Liver (tissue), 9 donors: ENCODE data around the gene PSMC3. TPM values are rescaled to one million over a fixed set of nuclear protein-coding genes. Genes with fewer than 3 reads are reported as not detected.

Experiments used
- DNase-seq: peaks from one replicate; pipeline ENCODE4 v3.0.0-alpha.2; 2017; ENCODE audit warnings: low spot score
- H3K27ac ChIP-seq, 2 donors: one replicate each; pipeline ENCODE4 v1.7.0; 2013; ENCODE audit warnings: inconsistent platforms in 2 of 2, low read length in 2 of 2, control low read depth in 1 of 2, low read depth in 1 of 2, mild to moderate bottlenecking in 1 of 2
- H3K27me3 ChIP-seq, 4 donors: one replicate each; pipeline versions ENCODE4 v1.6.1 to v1.7.0; 2013; ENCODE audit warnings: low read length in 3 of 4, inconsistent platforms in 1 of 4, mild to moderate bottlenecking in 1 of 4, moderate library complexity in 1 of 4; ENCODE audit not compliant: control insufficient read depth in 4 of 4, insufficient read depth in 4 of 4
- H3K36me3 ChIP-seq, 4 donors: one replicate each; pipeline versions ENCODE4 v1.6.1 to v1.7.0; 2013; ENCODE audit warnings: low read length in 3 of 4, mild to moderate bottlenecking in 3 of 4, low read depth in 1 of 4, moderate library complexity in 1 of 4; ENCODE audit not compliant: control insufficient read depth in 4 of 4, insufficient read depth in 3 of 4
- H3K4me1 ChIP-seq, 4 donors: one replicate each; pipeline versions ENCODE4 v1.6.1 to v1.7.0; 2013; ENCODE audit warnings: low read length in 3 of 4, mild to moderate bottlenecking in 3 of 4, moderate library complexity in 1 of 4; ENCODE audit not compliant: control insufficient read depth in 4 of 4, insufficient read depth in 4 of 4
- H3K4me3 ChIP-seq, 3 donors: one replicate each; pipeline versions ENCODE4 v1.6.1 to v1.7.0; 2013; ENCODE audit warnings: low read length in 3 of 3, control low read depth in 1 of 3, low read depth in 1 of 3, mild to moderate bottlenecking in 1 of 3
- H3K9ac ChIP-seq, 2 donors: one replicate each; pipeline ENCODE4 v1.7.0; 2013; ENCODE audit warnings: low read length in 2 of 2, mild to moderate bottlenecking in 2 of 2, moderate library complexity in 2 of 2, control low read depth in 1 of 2, low read depth in 1 of 2
- H3K9me3 ChIP-seq, 4 donors: one replicate each; pipeline versions ENCODE4 v1.6.1 to v1.7.0; 2013; ENCODE audit warnings: low read length in 3 of 4; ENCODE audit not compliant: control insufficient read depth in 4 of 4
- EGR1 ChIP-seq, 2 donors: IDR thresholded peaks; 2 replicates each; pipeline ENCODE4 v1.6.1; 2016 to 2018; ENCODE audit warnings: antibody characterized with exemption in 2 of 2, low read depth in 2 of 2
- FOXA1 ChIP-seq: IDR thresholded peaks from 2 replicates; pipeline ENCODE4 v1.6.1; 2016; ENCODE audit warnings: antibody characterized with exemption
- FOXA2 ChIP-seq: IDR thresholded peaks from 2 replicates; pipeline ENCODE4 v1.6.1; 2016; ENCODE audit warnings: antibody characterized with exemption
- GABPA ChIP-seq, 2 donors: IDR thresholded peaks in 1 of 2; conservative IDR thresholded peaks in 1 of 2; 2 replicates each; pipeline ENCODE4 v1.6.1; 2016; ENCODE audit warnings: antibody characterized with exemption in 2 of 2, mild to moderate bottlenecking in 1 of 2, moderate library complexity in 1 of 2
- HNF4A ChIP-seq, 2 donors: conservative IDR thresholded peaks; 2 replicates each; pipeline ENCODE4 v1.6.1; 2016; ENCODE audit warnings: antibody characterized with exemption in 2 of 2, mild to moderate bottlenecking in 2 of 2
- HNF4G ChIP-seq: IDR thresholded peaks from 2 replicates; pipeline ENCODE4 v1.6.1; 2016; ENCODE audit warnings: antibody characterized with exemption
- JUND ChIP-seq, 2 donors: IDR thresholded peaks; 2 replicates each; pipeline ENCODE4 v1.6.1; 2016; ENCODE audit warnings: antibody characterized with exemption in 2 of 2
- NR2F2 ChIP-seq: IDR thresholded peaks from 2 replicates; pipeline ENCODE4 v1.6.1; 2016; ENCODE audit warnings: antibody characterized with exemption
- RAD21 ChIP-seq, 2 donors: IDR thresholded peaks; 2 replicates each; pipeline ENCODE4 v1.6.1; 2016; ENCODE audit warnings: antibody characterized with exemption in 2 of 2, mild to moderate bottlenecking in 2 of 2
- RXRA ChIP-seq, 2 donors: IDR thresholded peaks; 2 replicates each; pipeline ENCODE4 v1.6.1; 2017 to 2018; ENCODE audit warnings: antibody characterized with exemption in 2 of 2, mild to moderate bottlenecking in 1 of 2
- SP1 ChIP-seq: IDR thresholded peaks from 2 replicates; pipeline ENCODE4 v1.6.1; 2018; ENCODE audit warnings: antibody characterized with exemption, mild to moderate bottlenecking
- TAF1 ChIP-seq: conservative IDR thresholded peaks from 2 replicates; pipeline ENCODE4 v1.6.1; 2016; ENCODE audit warnings: antibody characterized with exemption, mild to moderate bottlenecking
- YY1 ChIP-seq: IDR thresholded peaks from 2 replicates; pipeline ENCODE4 v1.6.1; 2016; ENCODE audit warnings: antibody characterized with exemption, mild to moderate bottlenecking
- WGBS: extraction: QIAGEN DNeasy Blood & Tissue Kit; methylation state at CpG from one replicate; pipeline ENCODE4 v1.1.7; 2013; 5-methylcytosine and 5-hydroxymethylcytosine counted together
- polyA plus RNA-seq, 2 donors: library from polyadenylated mRNA; stranded (reverse) in 1 of 2; unstranded in 1 of 2; fragments of 200-250 nt in 1 of 2; fragments of >200 nt in 1 of 2; fragmentation: Nextera tagmentation in 1 of 2; extraction: Ambion mirVana in 1 of 2; gene quantifications; one replicate each; pipeline versions ENCODE4 v1.2.1 to v1.2.3, GENCODE V29; 2013 to 2015
- total RNA-seq, 2 donors: library from RNA; depleted of rRNA; stranded (reverse); fragments of >200 nt; gene quantifications; one replicate each; pipeline ENCODE4 v1.2.3, GENCODE V29; 2014
- TF ChIP-seq, protein P1 (sequence below): fragments of 150-350 bp; IDR thresholded peaks from 2 replicates; pipeline ENCODE4 v1.5.1; 2017; ENCODE audit warnings: improper control_type of control experiment, low read depth, low read length; ENCODE audit not compliant: missing input control
- TF ChIP-seq, protein P2 (sequence below): IDR thresholded peaks from 2 replicates; pipeline ENCODE4 v1.6.1; 2016; ENCODE audit warnings: antibody characterized with exemption
- TF ChIP-seq, protein P3 (sequence below): IDR thresholded peaks from 2 replicates; pipeline ENCODE4 v1.6.1; 2016; ENCODE audit warnings: antibody characterized with exemption, mild to moderate bottlenecking
- TF ChIP-seq, protein P4 (sequence below): IDR thresholded peaks from 2 replicates; pipeline ENCODE4 v1.6.1; 2016; ENCODE audit warnings: antibody characterized with exemption
- TF ChIP-seq, protein P5 (sequence below): IDR thresholded peaks from 2 replicates; pipeline ENCODE4 v1.6.1; 2016; ENCODE audit warnings: antibody characterized with exemption
- donor health status: healthy.
- donor health status: healthy.
- donor health status: healthy.
- donor health status: healthy.
- donor health status: healthy.

The PSMC3 gene
- total and polyA plus RNA-seq, 4 donors, result 58.0 to 110 (median 103) TPM

DNA sequence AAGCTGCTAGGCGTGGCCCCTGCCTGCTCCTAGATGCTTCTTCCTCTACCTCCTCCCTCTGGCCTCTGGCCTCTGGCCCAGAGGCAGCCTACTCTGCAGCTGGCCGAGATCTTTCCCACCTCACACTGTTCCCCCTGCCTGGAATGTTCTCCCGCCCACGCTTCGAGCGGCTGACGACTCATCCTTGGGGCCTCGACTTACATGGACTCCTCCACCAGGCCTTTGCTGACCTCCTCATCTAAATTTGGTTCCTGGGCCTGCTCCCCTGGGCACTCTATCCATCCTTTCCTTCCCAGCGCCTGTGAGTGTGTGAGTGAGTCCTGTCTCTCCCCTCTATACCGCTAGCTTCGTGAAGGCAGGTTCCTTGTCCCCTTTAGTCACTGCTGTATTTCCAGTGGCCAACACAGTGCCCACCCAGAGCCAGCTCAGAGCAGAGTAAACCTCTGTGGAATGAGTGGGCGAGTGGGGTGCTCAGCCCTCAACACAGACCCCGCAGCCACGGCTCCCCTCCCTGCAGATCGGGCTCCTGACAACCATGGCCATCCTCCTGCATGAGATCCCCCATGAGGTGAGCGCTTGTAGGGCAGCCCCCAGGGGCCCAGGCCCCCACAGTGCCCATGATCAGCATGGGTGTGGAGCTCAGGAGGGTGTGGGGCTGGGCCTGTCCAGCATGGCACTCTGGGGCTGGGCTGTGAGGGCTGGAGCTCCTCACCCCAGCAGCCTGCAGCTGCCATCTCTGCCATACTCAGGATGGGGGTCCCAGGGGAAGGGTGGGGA is 12.1 kb downstream of the PSMC3 start:
- peaks cover 0 to 6% (median 4%) of the 10 kb centered on the region in 4 donors for H3K4me1 ChIP-seq
- no peak overlapping the region for H3K4me3 ChIP-seq
- H3K9ac ChIP-seq, result no peak overlapping the region
- DNase-seq, result no peak
- H3K27me3 ChIP-seq, result no peaks in the 10 kb centered on the region
- peaks cover 0 to 41% (median 14%) of the 10 kb centered on the region in 4 donors for H3K36me3 ChIP-seq
- whole genome bisulfite sequencing, result 92% methylated on average over 16 of the region's 16 CpGs
- H3K27ac ChIP-seq, result no peak overlapping the region
- TF ChIP-seq, protein P1, sequence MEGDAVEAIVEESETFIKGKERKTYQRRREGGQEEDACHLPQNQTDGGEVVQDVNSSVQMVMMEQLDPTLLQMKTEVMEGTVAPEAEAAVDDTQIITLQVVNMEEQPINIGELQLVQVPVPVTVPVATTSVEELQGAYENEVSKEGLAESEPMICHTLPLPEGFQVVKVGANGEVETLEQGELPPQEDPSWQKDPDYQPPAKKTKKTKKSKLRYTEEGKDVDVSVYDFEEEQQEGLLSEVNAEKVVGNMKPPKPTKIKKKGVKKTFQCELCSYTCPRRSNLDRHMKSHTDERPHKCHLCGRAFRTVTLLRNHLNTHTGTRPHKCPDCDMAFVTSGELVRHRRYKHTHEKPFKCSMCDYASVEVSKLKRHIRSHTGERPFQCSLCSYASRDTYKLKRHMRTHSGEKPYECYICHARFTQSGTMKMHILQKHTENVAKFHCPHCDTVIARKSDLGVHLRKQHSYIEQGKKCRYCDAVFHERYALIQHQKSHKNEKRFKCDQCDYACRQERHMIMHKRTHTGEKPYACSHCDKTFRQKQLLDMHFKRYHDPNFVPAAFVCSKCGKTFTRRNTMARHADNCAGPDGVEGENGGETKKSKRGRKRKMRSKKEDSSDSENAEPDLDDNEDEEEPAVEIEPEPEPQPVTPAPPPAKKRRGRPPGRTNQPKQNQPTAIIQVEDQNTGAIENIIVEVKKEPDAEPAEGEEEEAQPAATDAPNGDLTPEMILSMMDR, result no peak
- TF ChIP-seq, protein P2, sequence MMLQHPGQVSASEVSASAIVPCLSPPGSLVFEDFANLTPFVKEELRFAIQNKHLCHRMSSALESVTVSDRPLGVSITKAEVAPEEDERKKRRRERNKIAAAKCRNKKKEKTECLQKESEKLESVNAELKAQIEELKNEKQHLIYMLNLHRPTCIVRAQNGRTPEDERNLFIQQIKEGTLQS, result no peak
- TF ChIP-seq FOXA1, result no peak
- no peak for TF ChIP-seq JUND (IDR thresholded peaks at IDR 0.05)
- TF ChIP-seq HNF4G, result no peak
- TF ChIP-seq RAD21 (IDR thresholded peaks at IDR 0.05), result no peak
- no peak for TF ChIP-seq HNF4A (conservative IDR thresholded peaks at IDR 0.05)
- TF ChIP-seq NR2F2, result no peak
- TF ChIP-seq FOXA2, result no peak
- TF ChIP-seq YY1, result no peak
- TF ChIP-seq EGR1 (IDR thresholded peaks at IDR 0.05; ENCODE audit: low read depth in 2 of 2), result no peak
- no peak for TF ChIP-seq GABPA (IDR thresholded peaks at IDR 0.05 in 1 of 2, conservative IDR thresholded peaks at IDR 0.05 in 1 of 2)
- no peak for TF ChIP-seq RXRA (IDR thresholded peaks at IDR 0.05)
- TF ChIP-seq, protein P3, sequence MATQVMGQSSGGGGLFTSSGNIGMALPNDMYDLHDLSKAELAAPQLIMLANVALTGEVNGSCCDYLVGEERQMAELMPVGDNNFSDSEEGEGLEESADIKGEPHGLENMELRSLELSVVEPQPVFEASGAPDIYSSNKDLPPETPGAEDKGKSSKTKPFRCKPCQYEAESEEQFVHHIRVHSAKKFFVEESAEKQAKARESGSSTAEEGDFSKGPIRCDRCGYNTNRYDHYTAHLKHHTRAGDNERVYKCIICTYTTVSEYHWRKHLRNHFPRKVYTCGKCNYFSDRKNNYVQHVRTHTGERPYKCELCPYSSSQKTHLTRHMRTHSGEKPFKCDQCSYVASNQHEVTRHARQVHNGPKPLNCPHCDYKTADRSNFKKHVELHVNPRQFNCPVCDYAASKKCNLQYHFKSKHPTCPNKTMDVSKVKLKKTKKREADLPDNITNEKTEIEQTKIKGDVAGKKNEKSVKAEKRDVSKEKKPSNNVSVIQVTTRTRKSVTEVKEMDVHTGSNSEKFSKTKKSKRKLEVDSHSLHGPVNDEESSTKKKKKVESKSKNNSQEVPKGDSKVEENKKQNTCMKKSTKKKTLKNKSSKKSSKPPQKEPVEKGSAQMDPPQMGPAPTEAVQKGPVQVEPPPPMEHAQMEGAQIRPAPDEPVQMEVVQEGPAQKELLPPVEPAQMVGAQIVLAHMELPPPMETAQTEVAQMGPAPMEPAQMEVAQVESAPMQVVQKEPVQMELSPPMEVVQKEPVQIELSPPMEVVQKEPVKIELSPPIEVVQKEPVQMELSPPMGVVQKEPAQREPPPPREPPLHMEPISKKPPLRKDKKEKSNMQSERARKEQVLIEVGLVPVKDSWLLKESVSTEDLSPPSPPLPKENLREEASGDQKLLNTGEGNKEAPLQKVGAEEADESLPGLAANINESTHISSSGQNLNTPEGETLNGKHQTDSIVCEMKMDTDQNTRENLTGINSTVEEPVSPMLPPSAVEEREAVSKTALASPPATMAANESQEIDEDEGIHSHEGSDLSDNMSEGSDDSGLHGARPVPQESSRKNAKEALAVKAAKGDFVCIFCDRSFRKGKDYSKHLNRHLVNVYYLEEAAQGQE, result no peak
- TF ChIP-seq TAF1, result no peak
- TF ChIP-seq, protein P4, sequence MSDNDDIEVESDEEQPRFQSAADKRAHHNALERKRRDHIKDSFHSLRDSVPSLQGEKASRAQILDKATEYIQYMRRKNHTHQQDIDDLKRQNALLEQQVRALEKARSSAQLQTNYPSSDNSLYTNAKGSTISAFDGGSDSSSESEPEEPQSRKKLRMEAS, result no peak
- TF ChIP-seq, protein P5, sequence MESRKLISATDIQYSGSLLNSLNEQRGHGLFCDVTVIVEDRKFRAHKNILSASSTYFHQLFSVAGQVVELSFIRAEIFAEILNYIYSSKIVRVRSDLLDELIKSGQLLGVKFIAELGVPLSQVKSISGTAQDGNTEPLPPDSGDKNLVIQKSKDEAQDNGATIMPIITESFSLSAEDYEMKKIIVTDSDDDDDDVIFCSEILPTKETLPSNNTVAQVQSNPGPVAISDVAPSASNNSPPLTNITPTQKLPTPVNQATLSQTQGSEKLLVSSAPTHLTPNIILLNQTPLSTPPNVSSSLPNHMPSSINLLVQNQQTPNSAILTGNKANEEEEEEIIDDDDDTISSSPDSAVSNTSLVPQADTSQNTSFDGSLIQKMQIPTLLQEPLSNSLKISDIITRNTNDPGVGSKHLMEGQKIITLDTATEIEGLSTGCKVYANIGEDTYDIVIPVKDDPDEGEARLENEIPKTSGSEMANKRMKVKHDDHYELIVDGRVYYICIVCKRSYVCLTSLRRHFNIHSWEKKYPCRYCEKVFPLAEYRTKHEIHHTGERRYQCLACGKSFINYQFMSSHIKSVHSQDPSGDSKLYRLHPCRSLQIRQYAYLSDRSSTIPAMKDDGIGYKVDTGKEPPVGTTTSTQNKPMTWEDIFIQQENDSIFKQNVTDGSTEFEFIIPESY, result no peak
- no peak for TF ChIP-seq SP1
- H3K9me3 ChIP-seq, result no peaks in the 10 kb centered on the region
